SKM-1 (cell line): ENCODE measurements around the gene MVP.
A peak's percentile ranks its signal among the peaks of the same experiment; 100 is the strongest.

Experiments
- DNase-seq: peaks from one replicate; lab custom pipeline; 2025; ENCODE audit not compliant: unreplicated experiment; lab: John Stamatoyannopoulos, UW

MVP gene

GRCh38 chr16:29804455-29805231, 15.6 kb upstream of the MVP start:
- peak; percentile 49 for DNase-seq

DNA sequence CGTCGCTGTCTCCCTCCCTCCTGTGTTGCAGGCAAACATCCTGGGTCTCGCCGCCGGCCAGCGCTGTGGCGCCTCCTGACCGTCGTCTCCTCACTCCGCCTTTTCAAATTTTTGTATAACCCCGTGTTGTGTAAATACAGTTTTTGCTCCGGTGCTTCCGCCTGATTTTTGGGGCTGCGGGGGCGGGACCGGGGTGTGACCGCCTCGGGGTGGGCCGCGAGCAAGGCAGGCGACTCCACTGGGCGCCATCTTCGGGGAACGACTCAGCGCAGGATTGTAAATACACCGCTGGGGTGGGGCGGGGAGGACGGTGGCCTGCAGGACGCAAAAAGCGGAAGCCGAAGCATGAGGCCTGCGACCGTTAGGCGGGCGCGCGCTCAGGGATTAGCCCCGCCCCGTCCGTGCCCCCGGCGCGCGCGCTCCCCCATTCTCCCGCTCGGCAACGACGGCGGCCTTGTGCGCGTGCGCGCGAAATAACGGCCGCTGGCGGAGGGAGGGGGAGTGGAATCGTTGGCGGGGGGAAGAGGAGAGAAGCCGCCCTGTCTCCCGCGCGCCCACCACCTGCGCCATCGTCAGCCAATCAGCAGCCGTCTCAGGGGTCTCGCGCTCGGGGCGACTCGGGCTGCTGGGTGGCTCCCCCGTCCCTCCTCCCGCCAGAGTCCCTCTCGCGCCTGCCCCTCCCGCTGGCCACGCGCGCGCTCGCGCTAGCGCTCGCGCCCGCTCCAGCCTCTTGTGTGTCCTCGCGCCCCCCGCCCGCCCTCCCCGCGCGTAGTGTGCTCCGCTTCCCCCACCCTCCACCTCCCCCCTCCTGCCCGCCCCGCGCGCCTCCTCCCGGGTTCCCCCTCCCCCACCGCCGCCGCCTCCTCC, 14.8 kb upstream of the MVP start:
- DNase-seq, result peak; percentile 88

DNA sequence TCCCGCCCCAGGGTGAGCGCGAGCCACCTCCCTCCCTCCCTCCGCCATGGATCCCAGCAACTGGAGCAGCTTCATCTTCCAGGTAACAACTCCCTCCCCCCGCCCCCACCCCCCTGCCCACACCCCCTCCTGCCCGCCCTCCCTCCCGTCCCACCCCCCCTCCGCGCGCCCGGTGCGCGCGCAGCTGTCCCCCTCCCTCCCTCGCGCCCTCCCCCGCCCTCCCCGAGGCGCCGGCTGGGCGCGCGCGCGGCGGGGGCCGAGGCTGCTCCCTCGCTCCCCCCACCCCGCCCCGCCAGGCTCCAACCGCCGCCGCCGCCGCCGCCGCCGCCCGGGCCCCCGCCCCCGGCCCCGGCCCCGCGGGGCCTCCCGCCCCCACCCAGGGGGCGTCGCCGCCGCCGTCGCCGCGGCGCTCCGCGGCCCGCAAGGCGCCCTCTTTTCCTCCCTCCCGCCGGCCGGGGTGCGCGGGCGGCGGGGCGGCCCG, 14.1 kb upstream of the MVP start, which contains the start of gene MAZ:
Gene MAZ, plus strand, starts transcription at position 431 of the 481 bp plus-strand sequence. CDS start 173 bp downstream, outside the sequence.
- peak; percentile 68 for DNase-seq

DNA sequence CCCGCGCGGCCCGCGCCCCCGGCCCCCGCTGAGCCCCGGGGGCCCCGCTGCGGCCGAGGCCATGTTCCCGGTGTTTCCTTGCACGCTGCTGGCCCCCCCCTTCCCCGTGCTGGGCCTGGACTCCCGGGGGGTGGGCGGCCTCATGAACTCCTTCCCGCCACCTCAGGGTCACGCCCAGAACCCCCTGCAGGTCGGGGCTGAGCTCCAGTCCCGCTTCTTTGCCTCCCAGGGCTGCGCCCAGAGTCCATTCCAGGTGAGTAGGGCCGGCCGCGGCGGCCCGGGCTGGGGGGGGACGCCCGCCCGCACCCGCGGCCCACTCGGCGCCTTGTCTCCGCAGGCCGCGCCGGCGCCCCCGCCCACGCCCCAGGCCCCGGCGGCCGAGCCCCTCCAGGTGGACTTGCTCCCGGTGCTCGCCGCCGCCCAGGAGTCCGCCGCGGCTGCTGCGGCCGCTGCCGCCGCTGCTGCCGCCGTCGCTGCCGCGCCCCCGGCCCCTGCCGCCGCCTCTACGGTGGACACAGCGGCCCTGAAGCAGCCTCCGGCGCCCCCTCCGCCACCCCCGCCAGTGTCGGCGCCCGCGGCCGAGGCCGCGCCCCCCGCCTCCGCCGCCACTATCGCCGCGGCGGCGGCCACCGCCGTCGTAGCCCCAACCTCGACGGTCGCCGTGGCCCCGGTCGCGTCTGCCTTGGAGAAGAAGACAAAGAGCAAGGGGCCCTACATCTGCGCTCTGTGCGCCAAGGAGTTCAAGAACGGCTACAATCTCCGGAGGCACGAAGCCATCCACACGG, 13.4 kb upstream of the MVP start:
- peak; percentile 27 for DNase-seq

GRCh38 chr16:29807426-29808218, 12.6 kb upstream of the MVP start:
- DNase-seq, result peak; percentile 78

- no peak for DNase-seq
These were observed 11.9 kb upstream of the MVP start for GRCh38 chr16:29808219-29808900.

- DNase-seq, result no peak
These were observed 11.1 kb upstream of the MVP start for GRCh38 chr16:29809031-29809747.

- DNase-seq, result no peak
These were observed 10.2 kb upstream of the MVP start for GRCh38 chr16:29809850-29810698.

- no peak for DNase-seq
These were observed 9.5 kb upstream of the MVP start for GRCh38 chr16:29810699-29811169.

DNA sequence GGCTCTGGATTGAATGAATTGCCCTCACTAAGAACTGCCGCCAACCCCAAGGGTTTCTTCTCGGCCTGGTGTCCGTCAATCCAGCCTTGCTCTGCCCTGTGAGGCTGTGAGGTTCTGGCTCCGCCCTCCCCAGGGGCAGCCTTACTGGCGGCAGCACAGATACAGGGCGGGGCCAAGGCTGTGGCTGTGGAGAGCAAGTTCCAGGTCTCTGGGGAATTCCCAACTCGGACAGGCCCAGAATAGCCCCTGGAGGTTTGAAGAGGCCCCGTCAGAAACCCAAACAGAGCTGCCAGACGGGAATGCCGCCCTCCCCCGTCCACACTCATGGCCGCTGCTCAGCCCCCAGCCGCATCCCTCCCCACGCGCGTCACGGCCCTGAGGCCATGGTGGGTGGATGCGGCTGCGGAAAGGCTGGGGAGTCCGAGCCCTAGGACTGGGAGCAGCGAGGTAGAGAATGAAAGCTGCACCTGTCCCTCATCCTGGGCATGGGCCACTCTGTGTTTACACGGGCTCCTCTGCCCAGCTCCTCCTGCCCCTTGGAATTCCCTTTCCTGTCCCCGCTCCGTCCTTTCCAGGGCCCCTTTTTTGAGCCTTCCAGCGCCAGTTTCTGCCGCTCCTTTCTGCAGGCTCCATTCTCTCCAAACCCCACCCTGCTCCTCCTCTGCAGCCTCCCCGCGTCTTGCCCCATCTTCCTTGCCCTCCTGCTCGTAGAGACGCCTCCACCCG, 8.9 kb upstream of the MVP start:
- no peak for DNase-seq

GRCh38 chr16:29811896-29812665, 8.2 kb upstream of the MVP start, which contains the start of gene PRRT2:
Gene PRRT2, plus strand, starts transcription at chr16:29812193. Its CDS starts 862 bp downstream, at chr16:29813055.
- DNase-seq, result no peak

DNA sequence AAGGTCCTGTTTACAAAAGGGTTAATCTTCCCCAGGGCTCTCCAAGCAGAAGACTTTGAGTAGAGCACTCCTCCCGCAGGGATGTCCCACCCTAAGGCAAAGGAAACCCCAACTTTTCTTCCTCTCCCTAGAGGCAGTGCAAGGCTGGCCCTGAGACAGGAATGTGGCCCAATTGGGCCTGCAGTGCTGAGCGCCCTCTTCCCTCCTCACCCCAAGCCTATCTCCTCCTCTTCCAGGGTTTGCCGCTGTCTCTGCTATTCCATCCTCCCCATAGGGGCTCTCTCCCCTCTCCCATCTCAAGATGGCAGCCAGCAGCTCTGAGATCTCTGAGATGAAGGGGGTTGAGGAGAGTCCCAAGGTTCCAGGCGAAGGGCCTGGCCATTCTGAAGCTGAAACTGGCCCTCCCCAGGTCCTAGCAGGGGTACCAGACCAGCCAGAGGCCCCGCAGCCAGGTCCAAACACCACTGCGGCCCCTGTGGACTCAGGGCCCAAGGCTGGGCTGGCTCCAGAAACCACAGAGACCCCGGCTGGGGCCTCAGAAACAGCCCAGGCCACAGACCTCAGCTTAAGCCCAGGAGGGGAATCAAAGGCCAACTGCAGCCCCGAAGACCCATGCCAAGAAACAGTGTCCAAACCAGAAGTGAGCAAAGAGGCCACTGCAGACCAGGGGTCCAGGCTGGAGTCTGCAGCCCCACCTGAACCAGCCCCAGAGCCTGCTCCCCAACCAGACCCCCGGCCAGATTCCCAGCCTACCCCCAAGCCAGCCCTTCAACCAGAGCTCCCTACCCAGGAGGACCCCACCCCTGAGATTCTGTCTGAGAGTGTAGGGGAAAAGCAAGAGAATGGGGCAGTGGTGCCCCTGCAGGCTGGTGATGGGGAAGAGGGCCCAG, 7.3 kb upstream of the MVP start:
- DNase-seq, result no peak

GRCh38 chr16:29813644-29814562, 6.4 kb upstream of the MVP start:
- no peak for DNase-seq

DNA sequence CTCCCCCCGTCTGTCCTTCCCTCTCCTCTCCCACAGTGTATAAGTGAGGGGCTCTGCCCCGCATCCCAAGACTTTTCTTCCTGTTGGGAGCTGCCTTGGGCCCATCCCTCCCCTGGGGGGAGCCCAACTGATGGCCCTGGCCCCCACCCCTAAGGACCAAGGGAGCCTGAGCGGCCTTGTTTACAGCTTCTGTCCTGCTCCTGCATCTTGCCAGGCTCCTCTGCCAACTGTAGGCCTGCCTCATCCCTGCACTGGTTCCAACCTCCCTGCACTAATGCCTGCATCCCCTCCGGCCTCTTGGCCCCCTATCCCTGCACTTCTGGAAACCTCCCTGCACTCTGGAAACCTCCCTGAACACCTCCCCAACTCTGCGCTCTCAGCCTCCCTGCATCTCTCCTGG, 5.7 kb upstream of the MVP start:
- no peak for DNase-seq
